Caco-2 (cell line): ENCODE data around the gene PIGU. TPM values are rescaled to one million over a fixed set of nuclear protein-coding genes. Genes with fewer than 3 reads are reported as not detected.

ENCODE experiments used
- BruUV-seq: library from RNA; stranded (reverse); fragments of 400-500 nt; replicated peaks from 2 replicates; lab custom pipeline; 2021; lab: Mats Ljungman, UMichigan
- CTCF ChIA-PET: fragments of 300-600 bp; sonication (Branson Sonifier 250); formaldehyde crosslinking; loops from one replicate; lab custom pipeline; 2022; ENCODE audit warnings: antibody characterized with exemption; lab: Charles Lee
- POLR2A ChIA-PET: fragments of 300-600 bp; sonication (Branson Sonifier 250); formaldehyde crosslinking; loops from one replicate; lab custom pipeline; 2022; ENCODE audit warnings: antibody characterized with exemption; lab: Charles Lee
- DNase-seq, 2 experiments: peaks; one replicate each; pipeline versions ENCODE4 v3.0.0 to v3.0.0-alpha.2; 2020 to 2022
- H3K27me3 ChIP-seq: replicated peaks from 2 replicates; pipeline ENCODE4 v1.6.0; 2011; ENCODE audit warnings: low read length; ENCODE audit not compliant: control insufficient read depth, insufficient read depth
- H3K36me3 ChIP-seq: 2 replicates; pipeline ENCODE4 v1.5.1; 2011; ENCODE audit warnings: low read length; ENCODE audit not compliant: control insufficient read depth, insufficient read depth
- H3K4me1 ChIP-seq: fragments of 250-450 bp; sonication (Bioruptor Pico); 2 replicates; pipeline ENCODE4 v1.5.1; 2020; ENCODE audit warnings: mild to moderate bottlenecking
- H3K4me3 ChIP-seq: 2 replicates; pipeline ENCODE4 v1.5.1; 2011; ENCODE audit warnings: low read depth, mild to moderate bottlenecking, control low read depth, low read length
- H3K9me3 ChIP-seq: fragments of 250-450 bp; sonication (Bioruptor Pico); 2 replicates; pipeline ENCODE4 v1.5.1; 2020; ENCODE audit warnings: mild to moderate bottlenecking, moderate library complexity
- H3K27ac Mint-ChIP-seq: one replicate; pipeline ENCODE4 v1.8.0; 2022; ENCODE audit warnings: mixed read lengths; ENCODE audit not compliant: unreplicated experiment
- H3K27me3 Mint-ChIP-seq: one replicate; pipeline ENCODE4 v1.8.0; 2022; ENCODE audit warnings: mixed read lengths; ENCODE audit not compliant: insufficient read depth, unreplicated experiment
- H3K36me3 Mint-ChIP-seq: one replicate; pipeline ENCODE4 v1.8.0; 2022; ENCODE audit warnings: mild to moderate bottlenecking, mixed read lengths; ENCODE audit not compliant: insufficient read depth, unreplicated experiment
- H3K4me1 Mint-ChIP-seq: one replicate; pipeline ENCODE4 v1.8.0; 2022; ENCODE audit warnings: low read depth, mixed read lengths; ENCODE audit not compliant: unreplicated experiment
- H3K4me3 Mint-ChIP-seq: one replicate; pipeline ENCODE4 v1.8.0; 2022; ENCODE audit warnings: mild to moderate bottlenecking, moderate library complexity, mixed read lengths; ENCODE audit not compliant: unreplicated experiment
- H3K9me3 Mint-ChIP-seq: one replicate; pipeline ENCODE4 v1.8.0; 2022; ENCODE audit warnings: mixed read lengths; ENCODE audit not compliant: unreplicated experiment
- CTCF ChIP-seq, 2 experiments: fragments of 200-600 bp in 1 of 2; IDR thresholded peaks; 1 replicate in 1 of 2; 2 replicates in 1 of 2; pipeline versions ENCODE4 v1.5.1 to v1.8.0; 2011 to 2022; ENCODE audit warnings: antibody characterized with exemption in 1 of 2, control low read depth in 1 of 2, inconsistent platforms in 1 of 2, low read depth in 1 of 2, low read length in 1 of 2, mild to moderate bottlenecking in 1 of 2, moderate library complexity in 1 of 2; ENCODE audit not compliant: insufficient read depth in 1 of 2, severe bottlenecking in 1 of 2, unreplicated experiment in 1 of 2
- intact Hi-C: fragments of 100-400 bp; cut with micrococcal nuclease; formaldehyde crosslinking; loops from one replicate; pipeline ENCODE4 v1.10.0; 2022; ENCODE audit not compliant: unreplicated experiment
- total RNA-seq: library from RNA; stranded (reverse); gene quantifications from 2 replicates; pipeline ENCODE4 v1.2.3, GENCODE V29; 2022

The PIGU gene
- total RNA-seq, 1 experiment from 2014 or later, result 61.7 TPM

DNA sequence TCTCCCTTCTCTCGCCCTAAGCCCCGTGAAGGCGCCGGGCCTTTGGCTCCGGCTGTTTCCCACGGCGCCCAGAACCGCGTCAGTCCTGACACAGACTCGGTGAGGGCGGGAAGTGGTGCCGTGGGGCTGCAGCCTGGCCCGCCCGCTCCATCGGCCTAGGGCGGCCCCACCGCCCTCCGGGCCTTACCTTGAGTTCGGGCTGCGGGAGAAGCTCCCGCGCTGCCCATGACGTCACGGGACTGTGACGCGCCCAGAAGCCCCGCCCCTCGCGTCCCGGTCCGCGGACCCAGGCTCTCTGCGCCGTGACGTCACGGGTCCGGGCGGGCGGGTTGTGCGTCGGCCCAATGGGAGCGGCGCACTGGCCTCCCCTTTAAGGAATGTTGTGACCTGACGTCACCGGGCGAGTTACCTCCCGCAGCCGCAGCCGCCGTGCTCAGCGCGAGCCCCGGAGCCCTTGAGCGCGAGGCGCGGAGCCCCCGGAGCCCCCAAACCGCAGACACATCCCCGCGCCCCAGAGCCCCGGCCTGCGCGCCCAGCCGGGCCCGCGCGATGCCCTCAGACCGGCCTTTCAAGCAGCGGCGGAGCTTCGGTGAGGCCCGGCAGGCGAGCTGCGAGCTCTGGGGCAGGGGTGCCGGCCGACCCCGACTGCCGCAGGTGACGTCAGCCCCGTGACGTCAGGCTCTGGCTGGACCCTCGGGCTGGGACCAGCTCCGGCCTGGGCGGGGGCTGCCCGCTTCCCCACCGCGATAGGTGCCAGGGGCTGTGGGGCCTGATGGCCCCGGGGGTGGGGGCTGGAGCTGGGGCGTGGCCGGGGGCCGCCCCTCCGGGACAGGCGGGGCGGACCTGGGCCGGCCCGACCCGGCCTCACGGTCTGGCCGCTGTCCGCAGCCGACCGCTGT, 118.3 kb downstream of the PIGU start, which contains the start of gene MAP1LC3A:
Gene MAP1LC3A, plus strand, starts transcription at position 399 of the 899 bp plus-strand sequence. Its CDS starts 151 bp downstream, at position 550.
- CTCF ChIA-PET, result interaction anchor here (1.1 kb wide), 1 partner anchor 368 kb away, joined by 3 read pairs; no protein-coding TSS in a partner anchor
- no peaks in the 10 kb centered on the region for H3K36me3 ChIP-seq
- intact Hi-C loops, result no loop called here

GRCh38 chr20:34557936-34558319, 119.0 kb downstream of the PIGU start:
- no peak for DNase-seq
- H3K36me3 ChIP-seq, result no peaks in the 10 kb centered on the region
- intact Hi-C loops, result no loop called here
- CTCF ChIA-PET, result interaction anchor here (1.1 kb wide), 1 partner anchor 368 kb away, joined by 3 read pairs; no protein-coding TSS in a partner anchor
- Mint-ChIP-seq H3K9me3 (no peaks in the 10 kb centered on the region), H3K4me1 (no peaks in the 10 kb centered on the region), H3K4me3 (no peak overlapping the region), H3K27ac (no peak overlapping the region), H3K27me3 (no peaks in the 10 kb centered on the region), H3K36me3 (peaks cover 5% of the 10 kb centered on the region)
- no peaks in the 10 kb centered on the region for H3K9me3 ChIP-seq
- BruUV-seq, result no TSS peak
- no peak overlapping the region for H3K4me3 ChIP-seq
- POLR2A ChIA-PET, result no interaction called here
- H3K27me3 ChIP-seq, result no peaks in the 10 kb centered on the region
- no peaks in the 10 kb centered on the region for H3K4me1 ChIP-seq
- TF ChIP-seq CTCF (IDR thresholded peaks at IDR 0.05; ENCODE audit: insufficient read depth in 1 of 2, low read depth in 1 of 2, low read length in 1 of 2, severe bottlenecking in 1 of 2, unreplicated experiment in 1 of 2), result no peak

More for the DNA sequence above, 118.3 kb downstream of the PIGU start, which contains the start of gene MAP1LC3A:
- Mint-ChIP-seq H3K4me1 (no peaks in the 10 kb centered on the region), H3K9me3 (no peaks in the 10 kb centered on the region), H3K27ac (no peak within 1 kb of the TSS), H3K36me3 (peaks cover 5% of the 10 kb centered on the region), H3K4me3 (no peak within 1 kb of the TSS), H3K27me3 (no peaks in the 10 kb centered on the region)
- Histone ChIP-seq H3K4me3 (no peak within 1 kb of the TSS), H3K27me3 (no peaks in the 10 kb centered on the region), H3K4me1 (no peaks in the 10 kb centered on the region), H3K9me3 (no peaks in the 10 kb centered on the region)
- BruUV-seq, result no TSS peak
- no peak for DNase-seq
- POLR2A ChIA-PET, result no interaction called here
- TF ChIP-seq CTCF (IDR thresholded peaks at IDR 0.05; ENCODE audit: insufficient read depth in 1 of 2, low read depth in 1 of 2, low read length in 1 of 2, severe bottlenecking in 1 of 2, unreplicated experiment in 1 of 2), result no peak

- no peaks in the 10 kb centered on the region for H3K27me3 Mint-ChIP-seq
- no peaks in the 10 kb centered on the region for H3K9me3 Mint-ChIP-seq
- Histone ChIP-seq H3K27me3 (no peaks in the 10 kb centered on the region), H3K9me3 (no peaks in the 10 kb centered on the region), H3K36me3 (no peaks in the 10 kb centered on the region), H3K4me3 (no peak overlapping the region), H3K4me1 (no peaks in the 10 kb centered on the region)
- ChIA-PET POLR2A (interaction anchor here (0.6 kb wide), 1 partner anchor 151 kb away, joined by 6 read pairs; the partner anchor contains the start of gene TP53INP2), CTCF (no interaction called here)
- BruUV-seq, result no TSS peak
- H3K4me3 Mint-ChIP-seq, result no peak overlapping the region
- H3K27ac Mint-ChIP-seq, result no peak overlapping the region
- H3K36me3 Mint-ChIP-seq, result peaks cover 15% of the 10 kb centered on the region
- TF ChIP-seq CTCF (IDR thresholded peaks at IDR 0.05; ENCODE audit: insufficient read depth in 1 of 2, low read depth in 1 of 2, low read length in 1 of 2, severe bottlenecking in 1 of 2, unreplicated experiment in 1 of 2), result no peak
- no peak for DNase-seq
- intact Hi-C loops, result no loop called here
- no peaks in the 10 kb centered on the region for H3K4me1 Mint-ChIP-seq
Observed at GRCh38 chr20:34553366-34553867, 123.5 kb downstream of the PIGU start.
